Neural crest cell (in vitro differentiated cells): ENCODE measurements around the gene DCC. TPM values are rescaled to one million over a fixed set of nuclear protein-coding genes. Genes with fewer than 3 reads are reported as not detected.

Source experiments
- DNase-seq: peaks from one replicate; pipeline ENCODE4 v3.0.0; 2021; ENCODE audit warnings: low read depth, mixed read lengths, low spot score
- H3K27ac Mint-ChIP-seq: one replicate; pipeline ENCODE4 v1.8.0; 2021; ENCODE audit warnings: mild to moderate bottlenecking, mixed read lengths; ENCODE audit not compliant: unreplicated experiment
- H3K27me3 Mint-ChIP-seq: 2 replicates; pipeline ENCODE4 v1.8.0; 2021; ENCODE audit warnings: low read depth, mild to moderate bottlenecking, mixed read lengths
- H3K36me3 Mint-ChIP-seq: 2 replicates; pipeline ENCODE4 v1.8.0; 2021; ENCODE audit warnings: low read depth, mild to moderate bottlenecking, mixed read lengths
- H3K4me1 Mint-ChIP-seq: 2 replicates; pipeline ENCODE4 v1.8.0; 2021; ENCODE audit warnings: mixed read lengths
- H3K4me3 Mint-ChIP-seq: one replicate; pipeline ENCODE4 v1.8.0; 2021; ENCODE audit warnings: mild to moderate bottlenecking, mixed read lengths
- H3K9me3 Mint-ChIP-seq: 2 replicates; pipeline ENCODE4 v1.8.0; 2021; ENCODE audit warnings: mixed read lengths
- total RNA-seq: library from RNA; stranded (reverse); gene quantifications from 2 replicates; pipeline ENCODE4 v1.2.1, GENCODE V29; 2021
- TF ChIP-seq, protein P1 (sequence below): fragments of 200-600 bp; sonication (generic); conservative IDR thresholded peaks from 2 replicates; pipeline ENCODE4 v1.5.0; 2021; ENCODE audit warnings: antibody characterized with exemption, mild to moderate bottlenecking

Gene DCC
- total RNA-seq, 1 donor from 2014 or later: 10.1 TPM

DNA sequence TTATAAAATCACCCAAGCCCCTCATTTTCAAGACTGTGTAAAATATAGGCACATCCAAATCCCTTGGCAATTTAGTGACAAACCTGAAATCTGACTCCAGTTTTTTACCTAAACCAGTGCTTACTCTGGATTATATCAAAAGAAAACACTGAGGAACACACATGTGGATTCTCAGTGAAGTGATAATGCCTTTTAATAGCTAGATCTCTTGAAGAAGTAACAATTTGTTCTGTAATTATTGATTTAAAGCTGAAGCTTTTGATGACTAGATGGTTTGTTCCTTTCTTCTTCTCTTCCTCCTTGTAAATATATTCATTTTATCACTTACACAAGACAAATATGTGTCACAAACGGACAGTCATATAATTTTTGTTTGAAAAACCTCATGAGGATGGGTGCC, 894.6 kb downstream of the DCC start:
- Mint-ChIP-seq H3K4me3 (no peak overlapping the region), H3K9me3 (no peaks in the 10 kb centered on the region), H3K36me3 (no peaks in the 10 kb centered on the region), H3K27ac (no peak overlapping the region), H3K27me3 (no peaks in the 10 kb centered on the region), H3K4me1 (no peaks in the 10 kb centered on the region)
- DNase-seq: no peak
- TF ChIP-seq, protein P1, sequence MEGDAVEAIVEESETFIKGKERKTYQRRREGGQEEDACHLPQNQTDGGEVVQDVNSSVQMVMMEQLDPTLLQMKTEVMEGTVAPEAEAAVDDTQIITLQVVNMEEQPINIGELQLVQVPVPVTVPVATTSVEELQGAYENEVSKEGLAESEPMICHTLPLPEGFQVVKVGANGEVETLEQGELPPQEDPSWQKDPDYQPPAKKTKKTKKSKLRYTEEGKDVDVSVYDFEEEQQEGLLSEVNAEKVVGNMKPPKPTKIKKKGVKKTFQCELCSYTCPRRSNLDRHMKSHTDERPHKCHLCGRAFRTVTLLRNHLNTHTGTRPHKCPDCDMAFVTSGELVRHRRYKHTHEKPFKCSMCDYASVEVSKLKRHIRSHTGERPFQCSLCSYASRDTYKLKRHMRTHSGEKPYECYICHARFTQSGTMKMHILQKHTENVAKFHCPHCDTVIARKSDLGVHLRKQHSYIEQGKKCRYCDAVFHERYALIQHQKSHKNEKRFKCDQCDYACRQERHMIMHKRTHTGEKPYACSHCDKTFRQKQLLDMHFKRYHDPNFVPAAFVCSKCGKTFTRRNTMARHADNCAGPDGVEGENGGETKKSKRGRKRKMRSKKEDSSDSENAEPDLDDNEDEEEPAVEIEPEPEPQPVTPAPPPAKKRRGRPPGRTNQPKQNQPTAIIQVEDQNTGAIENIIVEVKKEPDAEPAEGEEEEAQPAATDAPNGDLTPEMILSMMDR: no peak

DNA sequence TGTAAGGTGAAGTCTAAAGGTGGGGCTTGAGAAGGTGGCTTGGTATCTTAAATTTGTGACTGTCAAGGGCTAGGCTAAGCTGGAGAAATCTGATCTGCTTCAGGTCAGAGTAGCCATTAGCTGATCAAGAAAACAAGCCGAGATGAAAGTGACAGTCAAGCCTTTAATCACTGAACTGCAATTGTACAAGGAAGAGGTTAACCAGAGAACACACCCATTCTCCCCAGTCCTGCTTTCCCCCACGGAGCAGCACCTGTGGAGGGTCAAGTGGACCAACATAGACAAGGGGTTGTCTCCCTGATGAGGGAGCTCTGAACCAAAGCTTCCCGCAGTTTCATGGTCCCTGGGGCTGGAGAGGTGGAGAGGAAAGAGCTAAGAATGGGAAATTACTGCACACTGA, 901.2 kb downstream of the DCC start:
- Mint-ChIP-seq H3K9me3 (no peaks in the 10 kb centered on the region), H3K27ac (no peak overlapping the region)
- TF ChIP-seq, protein P1: no peak

DNA sequence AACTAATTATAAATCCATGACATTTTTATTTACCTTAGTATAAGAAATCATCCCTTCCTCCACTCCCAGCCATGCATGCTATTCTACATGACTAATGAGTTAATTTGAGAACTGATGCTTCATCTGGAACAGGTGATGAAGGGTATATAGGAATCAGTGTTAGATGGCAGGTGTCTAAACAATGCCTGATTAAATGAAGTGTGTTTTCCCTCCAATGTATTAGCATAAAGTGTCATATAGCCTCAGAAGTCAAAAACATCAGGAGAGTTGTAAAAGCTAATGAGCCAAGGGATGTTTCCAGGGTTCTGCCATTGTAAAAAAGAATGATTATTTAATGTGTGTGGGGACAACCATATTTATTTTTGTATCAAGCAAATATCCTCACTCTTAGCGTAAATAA, 913.8 kb downstream of the DCC start:
- Mint-ChIP-seq H3K36me3 (no peaks in the 10 kb centered on the region), H3K9me3 (peaks cover 3% of the 10 kb centered on the region), H3K4me3 (no peak overlapping the region), H3K4me1 (no peaks in the 10 kb centered on the region), H3K27me3 (no peaks in the 10 kb centered on the region), H3K27ac (no peak overlapping the region)
- TF ChIP-seq, protein P1: no peak
- DNase-seq: no peak

More for the DNA sequence above, 901.2 kb downstream of the DCC start:
- Mint-ChIP-seq H3K4me3 (no peak overlapping the region), H3K27me3 (no peaks in the 10 kb centered on the region), H3K4me1 (no peaks in the 10 kb centered on the region), H3K36me3 (no peaks in the 10 kb centered on the region)
- DNase-seq: no peak

DNA sequence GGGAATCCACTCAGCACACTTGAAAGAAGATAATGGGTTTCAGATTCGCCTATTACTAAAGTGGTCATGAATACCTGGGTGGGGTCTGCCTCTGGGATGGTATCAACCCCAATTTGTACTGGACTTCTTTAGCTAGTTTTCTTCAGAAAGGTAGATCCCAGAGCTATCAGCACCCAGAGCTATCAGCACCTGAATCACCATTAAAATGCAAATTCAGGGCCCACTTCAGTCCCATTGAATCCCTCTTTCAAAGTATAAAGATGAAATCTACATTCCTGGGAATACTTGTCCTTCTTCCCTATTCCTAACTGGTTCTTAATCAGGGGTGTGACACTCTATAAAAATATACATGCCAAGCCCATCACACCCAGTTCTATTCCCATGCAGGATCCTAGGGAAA, 914.3 kb downstream of the DCC start:
- no peak for DNase-seq
- TF ChIP-seq, protein P1: no peak
- Mint-ChIP-seq H3K27ac (no peak overlapping the region), H3K4me1 (no peaks in the 10 kb centered on the region), H3K27me3 (no peaks in the 10 kb centered on the region), H3K9me3 (peaks cover 3% of the 10 kb centered on the region), H3K36me3 (no peaks in the 10 kb centered on the region), H3K4me3 (no peak overlapping the region)

DNA sequence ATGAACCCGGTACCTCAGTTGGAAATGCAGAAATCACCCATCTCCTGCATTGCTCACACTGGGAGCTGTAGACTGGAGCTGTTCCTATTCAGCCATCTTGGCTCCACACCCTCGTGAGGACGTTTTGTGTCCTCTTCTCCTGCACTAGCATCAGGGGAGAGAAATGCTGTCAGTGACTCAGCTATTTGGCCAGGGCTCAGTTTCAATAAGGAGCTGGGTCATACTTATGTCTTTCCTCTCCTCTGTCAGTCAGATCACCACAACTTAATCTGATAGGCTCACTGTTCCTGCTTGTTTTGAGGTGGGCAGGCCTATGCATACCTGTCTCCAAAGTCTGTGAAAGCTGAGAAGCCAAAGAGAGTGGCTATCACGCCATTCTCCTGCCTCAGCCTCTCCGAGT, 921.2 kb downstream of the DCC start:
- Mint-ChIP-seq H3K27ac (no peak overlapping the region), H3K4me3 (no peak overlapping the region), H3K27me3 (no peaks in the 10 kb centered on the region), H3K9me3 (peaks cover 3% of the 10 kb centered on the region), H3K4me1 (no peaks in the 10 kb centered on the region), H3K36me3 (no peaks in the 10 kb centered on the region)
- DNase-seq: no peak
- TF ChIP-seq, protein P1: no peak

DNA sequence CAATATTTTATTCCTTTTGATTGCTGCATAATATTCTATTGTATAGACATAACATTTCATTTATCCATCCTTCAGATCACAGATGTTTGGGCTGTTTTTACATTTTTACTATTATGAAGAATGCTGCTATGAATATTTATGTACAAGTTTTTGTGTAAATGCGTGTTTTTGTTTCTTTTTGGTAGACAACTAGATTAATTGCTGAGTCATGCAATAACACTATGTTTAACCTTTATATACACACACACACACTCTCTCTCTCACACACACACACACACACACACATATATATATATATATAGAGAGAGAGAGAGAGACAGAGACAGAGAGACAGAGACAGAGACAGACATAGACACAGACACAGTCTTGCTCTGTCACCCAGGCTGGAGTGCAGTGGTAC, 926.9 kb downstream of the DCC start:
- no peak overlapping the region for H3K4me3 Mint-ChIP-seq
- TF ChIP-seq, protein P1: no peak
- no peak for DNase-seq
- no peaks in the 10 kb centered on the region for H3K36me3 Mint-ChIP-seq
- H3K27ac Mint-ChIP-seq: no peak overlapping the region
- H3K9me3 Mint-ChIP-seq: peaks cover 5% of the 10 kb centered on the region
- no peaks in the 10 kb centered on the region for H3K27me3 Mint-ChIP-seq
- peaks cover 6% of the 10 kb centered on the region for H3K4me1 Mint-ChIP-seq
